Endothelial cell of umbilical vein (primary cell): ENCODE measurements around the gene XRCC1.

Experiments used
- EZH2 ChIP-seq: IDR thresholded peaks from 2 replicates; pipeline ENCODE4 v1.6.1; 2012; ENCODE audit warnings: borderline replicate concordance, low read depth, mild to moderate bottlenecking, moderate library complexity, low read length, inconsistent platforms; ENCODE audit not compliant: severe bottlenecking
- POLR2A ChIP-seq: IDR thresholded peaks from 2 replicates; pipeline ENCODE4 v1.6.1; 2012; ENCODE audit warnings: low read depth, mild to moderate bottlenecking, control low read depth, low read length
- POLR2AphosphoS5 ChIP-seq: IDR thresholded peaks from 2 replicates; pipeline ENCODE4 v1.6.1; 2012; ENCODE audit warnings: low read depth, mild to moderate bottlenecking, control low read depth, low read length, moderate library complexity; ENCODE audit not compliant: insufficient read depth
- TF ChIP-seq, protein P1 (sequence below), 2 donors: IDR thresholded peaks; 1 replicate in 1 of 2; 2 replicates in 1 of 2; pipeline ENCODE4 v1.5.1; 2011; ENCODE audit warnings: low read length in 2 of 2, mild to moderate bottlenecking in 2 of 2, moderate library complexity in 2 of 2, control low read depth in 1 of 2, inconsistent platforms in 1 of 2, low read depth in 1 of 2; ENCODE audit not compliant: insufficient read depth in 1 of 2; ENCODE audit errors: extremely low read depth in 1 of 2

DNA sequence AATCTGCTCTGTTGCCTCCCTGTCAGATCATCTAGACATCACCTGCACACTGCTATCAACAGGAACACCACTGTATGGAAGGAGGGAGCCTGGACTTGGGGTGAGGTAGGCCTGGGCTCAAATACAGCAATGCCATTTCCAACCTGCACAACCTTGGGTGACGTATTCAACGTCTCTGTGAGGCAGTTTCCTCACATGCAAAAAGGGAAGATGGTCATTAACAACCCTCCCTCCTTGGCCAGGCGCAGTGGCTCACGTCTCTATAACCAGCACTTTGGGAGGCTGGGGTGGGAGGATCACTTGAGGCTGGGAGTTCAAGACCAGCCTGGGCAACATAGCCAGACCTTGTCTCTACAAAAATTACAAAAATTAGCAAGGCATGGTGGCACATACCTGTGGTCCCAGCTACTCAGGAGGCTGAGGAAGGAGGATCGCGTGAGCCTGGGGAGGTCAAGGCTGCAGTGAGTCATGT is 13.1 kb downstream of the XRCC1 start:
- TF ChIP-seq, protein P1, sequence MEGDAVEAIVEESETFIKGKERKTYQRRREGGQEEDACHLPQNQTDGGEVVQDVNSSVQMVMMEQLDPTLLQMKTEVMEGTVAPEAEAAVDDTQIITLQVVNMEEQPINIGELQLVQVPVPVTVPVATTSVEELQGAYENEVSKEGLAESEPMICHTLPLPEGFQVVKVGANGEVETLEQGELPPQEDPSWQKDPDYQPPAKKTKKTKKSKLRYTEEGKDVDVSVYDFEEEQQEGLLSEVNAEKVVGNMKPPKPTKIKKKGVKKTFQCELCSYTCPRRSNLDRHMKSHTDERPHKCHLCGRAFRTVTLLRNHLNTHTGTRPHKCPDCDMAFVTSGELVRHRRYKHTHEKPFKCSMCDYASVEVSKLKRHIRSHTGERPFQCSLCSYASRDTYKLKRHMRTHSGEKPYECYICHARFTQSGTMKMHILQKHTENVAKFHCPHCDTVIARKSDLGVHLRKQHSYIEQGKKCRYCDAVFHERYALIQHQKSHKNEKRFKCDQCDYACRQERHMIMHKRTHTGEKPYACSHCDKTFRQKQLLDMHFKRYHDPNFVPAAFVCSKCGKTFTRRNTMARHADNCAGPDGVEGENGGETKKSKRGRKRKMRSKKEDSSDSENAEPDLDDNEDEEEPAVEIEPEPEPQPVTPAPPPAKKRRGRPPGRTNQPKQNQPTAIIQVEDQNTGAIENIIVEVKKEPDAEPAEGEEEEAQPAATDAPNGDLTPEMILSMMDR (IDR thresholded peaks at IDR 0.05; ENCODE audit: extremely low read depth in 1 of 2, insufficient read depth in 1 of 2, low read depth in 1 of 2, low read length in 2 of 2): no peak
- no peak for TF ChIP-seq POLR2A
- no peak for TF ChIP-seq EZH2
- no peak for TF ChIP-seq POLR2AphosphoS5
